NCI-H146 treated with DMSO at 0.1 percent for 48 hours (cell line): ENCODE data around the gene GLRX5.

Experiments
- DNase-seq: peaks from one replicate; lab custom pipeline; 2025; ENCODE audit not compliant: unreplicated experiment; lab: John Stamatoyannopoulos, UW

GLRX5 gene

GRCh38 chr14:95534299-95535225, at the start of gene GLRX5:
GLRX5 (plus strand) TSS chr14:95535050; CDS start chr14:95535090, 40 bp downstream.
- DNase-seq = peak; percentile 96

GRCh38 chr14:95485222-95485819, 49.5 kb upstream of the GLRX5 start:
- DNase-seq = no peak

GRCh38 chr14:95486875-95487668, 47.8 kb upstream of the GLRX5 start:
- peak; percentile 23 for DNase-seq

- DNase-seq = no peak
These were observed 47.2 kb upstream of the GLRX5 start for GRCh38 chr14:95487669-95488084.

GRCh38 chr14:95488376-95489213, 46.3 kb upstream of the GLRX5 start:
- no peak for DNase-seq

- DNase-seq = no peak
These were observed 45.4 kb upstream of the GLRX5 start for GRCh38 chr14:95489214-95490137.

GRCh38 chr14:95490138-95490509, 44.7 kb upstream of the GLRX5 start:
- peak; percentile 2 for DNase-seq

GRCh38 chr14:95490727-95491451, 44.0 kb upstream of the GLRX5 start:
- no peak for DNase-seq

- DNase-seq = no peak
These were observed 42.8 kb upstream of the GLRX5 start for GRCh38 chr14:95491936-95492608.

- peak; percentile 25 for DNase-seq
These were observed 41.3 kb upstream of the GLRX5 start for GRCh38 chr14:95493503-95493902.

GRCh38 chr14:95493976-95494375, 40.9 kb upstream of the GLRX5 start:
- no peak for DNase-seq

- no peak for DNase-seq
These were observed 40.4 kb upstream of the GLRX5 start for GRCh38 chr14:95494456-95494855.

- DNase-seq = no peak
These were observed 39.8 kb upstream of the GLRX5 start for GRCh38 chr14:95495076-95495475.

GRCh38 chr14:95495538-95496025, 39.3 kb upstream of the GLRX5 start:
- no peak for DNase-seq

- no peak for DNase-seq
These were observed 38.7 kb upstream of the GLRX5 start for GRCh38 chr14:95496111-95496681.

GRCh38 chr14:95496690-95497259, 38.1 kb upstream of the GLRX5 start:
- DNase-seq = no peak

GRCh38 chr14:95497561-95498011, 37.3 kb upstream of the GLRX5 start:
- DNase-seq = no peak
